Thoracic aorta (tissue), 2 donors: ENCODE results near the gene KHDC1L. TPM values are rescaled to one million over a fixed set of nuclear protein-coding genes. Genes with fewer than 3 reads are reported as not detected.
"Not testable (repeated sequence)": the region's sequence is repeated elsewhere in the genome, so short reads cannot be mapped to it uniquely, and the experiment has no call there.

Source experiments
- ATAC-seq: fragments of 150-250 bp; one replicate; pipeline ENCODE4 v1.8.0; 2017; ENCODE audit warnings: low read depth; ENCODE audit not compliant: insufficient number of reproducible peaks, low FRiP score
- DNase-seq: peaks from one replicate; pipeline ENCODE4 v3.0.0-alpha.2; 2020; ENCODE audit warnings: low spot score
- H3K27ac ChIP-seq, 2 donors: fragments of 200-600 bp; sonication (generic); 1 replicate in 1 of 2; 2 replicates in 1 of 2; pipeline ENCODE4 v1.5.1; 2016; ENCODE audit warnings: mild to moderate bottlenecking in 2 of 2, moderate library complexity in 2 of 2
- H3K27me3 ChIP-seq: fragments of 200-600 bp; sonication (generic); replicated peaks from 2 replicates; pipeline ENCODE4 v1.6.0; 2016; ENCODE audit warnings: mild to moderate bottlenecking; ENCODE audit not compliant: insufficient read depth
- H3K36me3 ChIP-seq: fragments of 200-600 bp; sonication (generic); one replicate; pipeline ENCODE4 v1.5.1; 2016
- H3K4me1 ChIP-seq, 2 donors: fragments of 200-600 bp; sonication (generic); 1 replicate in 1 of 2; 2 replicates in 1 of 2; pipeline versions ENCODE4 v1.5.1 to v1.6.0; 2016; ENCODE audit warnings: low read depth in 2 of 2, mild to moderate bottlenecking in 1 of 2; ENCODE audit not compliant: control insufficient read depth in 1 of 2
- H3K4me3 ChIP-seq: fragments of 200-600 bp; sonication (generic); 2 replicates; pipeline ENCODE4 v1.5.1; 2016; ENCODE audit warnings: mild to moderate bottlenecking
- H3K9me3 ChIP-seq: fragments of 200-600 bp; sonication (generic); 2 replicates; pipeline ENCODE4 v1.5.1; 2016
- CTCF ChIP-seq: fragments of 200-600 bp; sonication (generic); IDR thresholded peaks from one replicate; pipeline ENCODE4 v1.5.1; 2019; ENCODE audit warnings: antibody characterized with exemption
- total RNA-seq, 2 donors: library from RNA; depleted of rRNA; stranded (reverse); fragments of >200 nt; gene quantifications; one replicate each; pipeline versions ENCODE4 v1.1.0 to v1.2.3, GENCODE V29; 2016

The KHDC1L gene
- total RNA-seq, 2 donors from 2014 or later = not detected

GRCh38 chr6:73258721-73259120 lies 33.4 kb upstream of the KHDC1L start:
- H3K4me1 ChIP-seq = peaks cover under 1 to 13% of the 10 kb centered on the region in 2 donors
- DNase-seq (no peak), ATAC-seq (no peak)
- H3K4me3 ChIP-seq = no peak overlapping the region
- no peaks in the 10 kb centered on the region for H3K9me3 ChIP-seq
- no peak overlapping the region for H3K27ac ChIP-seq
- no peaks in the 10 kb centered on the region for H3K36me3 ChIP-seq
- no peak for TF ChIP-seq CTCF
- no peaks in the 10 kb centered on the region for H3K27me3 ChIP-seq

GRCh38 chr6:73254323-73254722 lies 29.0 kb upstream of the KHDC1L start:
- H3K27ac ChIP-seq, H3K36me3 ChIP-seq, H3K27me3 ChIP-seq, ATAC-seq, H3K9me3 ChIP-seq, H3K4me3 ChIP-seq, DNase-seq, H3K4me1 ChIP-seq: not testable (repeated sequence)

- H3K4me1 ChIP-seq = no peaks in the 10 kb centered on the region
- H3K36me3 ChIP-seq = no peaks in the 10 kb centered on the region
- H3K9me3 ChIP-seq = no peaks in the 10 kb centered on the region
- DNase-seq = no peak
- ATAC-seq = no peak
- no peak for TF ChIP-seq CTCF
- H3K27me3 ChIP-seq = no peaks in the 10 kb centered on the region
- H3K27ac ChIP-seq = no peak overlapping the region
- H3K4me3 ChIP-seq = no peak overlapping the region
These were observed 27.4 kb upstream of the KHDC1L start for GRCh38 chr6:73252703-73253102.

GRCh38 chr6:73250016-73250415 lies 24.7 kb upstream of the KHDC1L start:
- TF ChIP-seq CTCF = no peak
- no peak overlapping the region for H3K4me3 ChIP-seq
- no peak overlapping the region for H3K27ac ChIP-seq
- H3K36me3 ChIP-seq = no peaks in the 10 kb centered on the region
- DNase-seq (no peak), ATAC-seq (no peak)
- no peaks in the 10 kb centered on the region for H3K4me1 ChIP-seq
- no peaks in the 10 kb centered on the region for H3K9me3 ChIP-seq
- no peaks in the 10 kb centered on the region for H3K27me3 ChIP-seq

GRCh38 chr6:73248192-73248903 lies 23.1 kb upstream of the KHDC1L start:
- H3K4me3 ChIP-seq = no peak overlapping the region
- no peak for ATAC-seq
- no peaks in the 10 kb centered on the region for H3K9me3 ChIP-seq
- no peaks in the 10 kb centered on the region for H3K27me3 ChIP-seq
- H3K27ac ChIP-seq = no peak overlapping the region
- no peak for DNase-seq
- H3K4me1 ChIP-seq = no peaks in the 10 kb centered on the region
- no peak for TF ChIP-seq CTCF
- no peaks in the 10 kb centered on the region for H3K36me3 ChIP-seq

- ATAC-seq = no peak
- Histone ChIP-seq H3K4me1 (no peaks in the 10 kb centered on the region), H3K4me3 (no peak overlapping the region)
These were observed 16.7 kb upstream of the KHDC1L start for GRCh38 chr6:73242001-73242400.

More at GRCh38 chr6:73242001-73242400, 16.7 kb upstream of the KHDC1L start:
- no peaks in the 10 kb centered on the region for H3K27me3 ChIP-seq
- no peak for TF ChIP-seq CTCF
- DNase-seq = no peak
- no peaks in the 10 kb centered on the region for H3K9me3 ChIP-seq
- no peak overlapping the region for H3K27ac ChIP-seq
- no peaks in the 10 kb centered on the region for H3K36me3 ChIP-seq
